NOMO-1 (cell line): Measurements from ENCODE around the gene G6PC3.
"Not testable (repeated sequence)": the region's sequence is repeated elsewhere in the genome, so short reads cannot be mapped to it uniquely, and the experiment has no call there.

Experiments
- DNase-seq, 2 experiments: peaks; one replicate each; lab custom pipeline; 2025; ENCODE audit not compliant: unreplicated experiment in 2 of 2; lab: John Stamatoyannopoulos, UW

The G6PC3 gene

DNA sequence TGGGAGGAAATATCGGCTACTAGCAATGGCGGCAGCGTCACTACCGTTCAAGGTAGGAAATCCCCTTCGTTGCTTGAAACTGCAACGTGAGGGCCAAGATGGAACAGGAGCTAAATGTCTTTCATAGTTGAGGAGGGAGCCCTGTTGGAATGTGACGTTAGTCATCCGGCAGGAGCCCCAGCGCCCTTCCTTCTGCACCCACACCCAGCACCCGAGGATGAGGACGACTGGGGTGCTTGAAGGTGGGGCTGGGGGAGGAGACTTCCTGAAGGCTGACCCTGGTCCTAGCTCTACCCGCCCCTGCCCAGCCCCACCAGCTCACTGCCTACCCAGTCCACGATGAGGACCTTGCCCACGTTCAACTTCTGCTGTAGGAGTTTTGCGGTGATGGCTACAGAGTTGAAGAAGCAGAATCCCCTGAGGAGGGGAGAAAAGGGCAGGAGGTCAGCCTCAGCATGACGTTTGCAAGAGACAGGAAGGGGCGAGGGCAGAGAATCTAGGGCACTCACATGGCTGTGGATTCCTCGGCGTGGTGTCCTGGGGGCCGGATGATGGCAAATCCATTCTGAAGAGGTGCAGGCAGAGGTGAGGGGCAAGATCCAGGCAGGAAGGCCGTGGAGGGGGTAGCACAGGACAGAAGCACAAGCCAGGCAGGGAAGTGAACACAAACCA lies 11.9 kb downstream of the G6PC3 start:
- DNase-seq = no peak

DNA sequence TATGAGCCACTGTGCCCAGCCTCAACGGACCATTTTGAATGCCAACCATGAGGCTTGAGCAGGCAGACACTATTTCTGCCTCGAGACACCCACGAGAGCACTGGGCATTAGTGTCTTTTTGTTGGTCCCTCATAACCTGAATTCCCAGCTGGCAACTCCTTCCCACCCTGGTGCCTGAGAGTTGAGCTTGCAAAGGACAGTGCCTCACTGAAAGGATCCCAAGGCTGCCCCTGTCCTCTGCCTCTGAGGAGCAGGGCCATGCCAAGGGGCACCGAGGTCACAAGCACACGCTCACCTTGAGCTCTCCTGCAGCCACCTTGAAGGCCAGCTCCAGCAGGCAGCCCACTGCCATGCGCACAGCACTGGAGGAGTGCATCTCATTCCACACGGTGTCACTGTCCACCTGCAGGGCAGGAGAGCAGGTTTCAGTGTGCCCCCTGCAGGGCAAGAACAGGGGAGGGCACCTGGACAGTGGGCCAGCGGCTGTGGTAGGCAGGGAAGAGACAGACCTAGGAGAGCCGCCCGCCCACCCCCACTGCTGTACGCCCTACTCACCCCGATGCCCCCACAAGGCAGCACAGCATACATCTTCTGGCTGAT lies 12.8 kb downstream of the G6PC3 start:
- no peak for DNase-seq

DNA sequence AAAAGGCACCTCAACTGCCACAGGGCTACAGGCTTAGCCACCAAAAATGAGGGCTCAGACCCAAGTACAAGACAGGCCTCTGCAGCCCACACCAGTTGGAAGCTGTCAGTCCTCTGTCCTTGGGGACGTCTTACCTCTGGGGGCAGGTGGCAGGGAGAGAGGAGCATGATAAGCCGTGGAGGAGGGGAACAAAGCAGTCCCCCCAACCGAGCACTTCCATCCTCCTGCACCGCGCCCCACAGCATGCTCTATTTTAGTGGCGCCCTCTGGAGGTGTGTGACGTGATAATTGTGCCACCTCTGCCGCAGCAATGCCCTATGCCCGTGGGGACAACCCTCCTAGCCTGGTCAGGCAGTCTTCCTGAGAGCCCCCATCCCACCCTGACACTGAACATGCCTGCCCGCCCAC lies 13.6 kb downstream of the G6PC3 start:
- peak in 1 of 2 experiments; percentile 7 for DNase-seq

DNA sequence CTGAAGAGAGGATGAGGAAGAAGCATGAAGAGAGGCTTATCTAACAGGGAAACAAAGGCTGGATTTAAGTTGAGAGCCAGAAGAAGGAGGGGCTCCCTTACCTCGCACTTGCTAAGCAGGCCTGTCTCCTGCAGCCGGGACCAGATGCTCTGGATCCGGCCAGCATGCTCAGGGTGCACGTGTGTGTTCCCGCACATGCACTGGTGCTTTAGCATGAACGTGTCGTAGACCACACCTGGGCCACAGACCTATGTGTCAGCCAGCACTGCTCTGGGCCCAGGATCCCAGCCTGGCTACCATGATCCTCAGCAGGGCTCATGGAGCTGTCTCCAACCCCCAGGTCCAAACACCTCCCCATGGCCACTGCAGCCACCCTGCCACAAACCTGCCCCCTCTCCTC lies 14.4 kb downstream of the G6PC3 start:
- no peak for DNase-seq

DNA sequence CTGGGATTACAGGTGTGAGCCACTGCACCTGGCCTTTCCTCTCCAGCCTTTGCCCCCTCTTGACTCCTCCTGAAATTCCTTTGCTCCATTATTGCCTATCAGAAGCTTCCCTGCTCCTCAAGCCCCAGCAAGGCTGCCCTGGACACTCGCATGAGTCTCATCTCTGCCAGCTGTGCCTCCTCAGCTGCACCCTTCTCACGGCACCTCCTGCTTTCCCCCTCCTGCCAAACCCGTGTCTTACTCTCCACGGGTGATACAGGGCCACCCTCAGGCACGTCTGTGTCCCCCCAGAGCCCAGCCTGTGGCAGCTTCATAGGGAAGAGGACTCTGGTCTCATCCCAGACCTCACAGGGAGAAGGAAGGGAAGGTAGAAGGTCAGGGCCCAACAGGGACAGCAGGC lies 15.4 kb downstream of the G6PC3 start:
- no peak for DNase-seq

DNA sequence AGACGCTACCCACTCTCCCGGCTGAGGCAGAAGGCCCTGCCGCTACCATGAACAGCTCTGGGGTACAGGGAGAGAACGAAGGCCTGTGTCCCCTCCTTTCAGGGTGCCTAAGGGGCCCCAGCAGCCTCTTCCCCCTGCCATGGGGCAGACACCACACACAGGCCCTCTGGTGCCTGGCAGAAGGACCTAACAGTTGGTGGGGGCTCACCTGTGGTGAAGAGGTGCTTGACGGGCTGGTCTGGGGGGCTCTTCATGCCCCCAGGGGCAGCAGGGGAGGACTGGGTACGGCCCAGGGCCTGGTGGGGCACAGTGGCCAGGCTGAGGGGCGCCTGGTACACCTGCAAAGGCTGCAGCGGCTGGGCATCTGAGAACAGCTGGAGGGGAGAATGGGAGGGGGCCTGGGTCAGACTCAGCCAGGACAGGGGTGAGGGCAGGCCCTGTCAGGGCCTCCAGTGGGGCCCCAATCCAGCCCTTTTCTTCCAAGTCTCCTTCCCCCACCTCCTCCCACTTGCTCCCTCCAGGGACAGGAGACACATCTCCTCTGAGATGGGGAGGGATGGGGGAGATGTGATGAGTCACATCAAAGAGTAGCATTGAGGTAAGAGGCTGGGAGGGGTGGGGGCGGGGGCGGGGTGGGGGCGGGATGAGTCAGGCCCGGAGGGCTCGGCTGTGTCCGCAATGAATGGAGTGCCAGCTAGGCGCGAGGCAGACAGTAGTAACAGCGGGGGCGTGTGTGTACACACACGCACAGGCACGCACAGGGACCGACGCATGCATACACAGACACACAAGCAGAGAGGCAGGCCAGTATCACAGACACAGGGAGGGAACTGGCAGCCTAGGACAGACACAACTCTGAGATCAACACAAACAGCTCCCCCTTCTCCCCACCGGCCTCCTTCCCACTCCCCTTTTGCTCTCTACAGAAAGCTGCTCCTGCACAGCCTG lies 16.1 kb downstream of the G6PC3 start:
- no peak for DNase-seq

DNA sequence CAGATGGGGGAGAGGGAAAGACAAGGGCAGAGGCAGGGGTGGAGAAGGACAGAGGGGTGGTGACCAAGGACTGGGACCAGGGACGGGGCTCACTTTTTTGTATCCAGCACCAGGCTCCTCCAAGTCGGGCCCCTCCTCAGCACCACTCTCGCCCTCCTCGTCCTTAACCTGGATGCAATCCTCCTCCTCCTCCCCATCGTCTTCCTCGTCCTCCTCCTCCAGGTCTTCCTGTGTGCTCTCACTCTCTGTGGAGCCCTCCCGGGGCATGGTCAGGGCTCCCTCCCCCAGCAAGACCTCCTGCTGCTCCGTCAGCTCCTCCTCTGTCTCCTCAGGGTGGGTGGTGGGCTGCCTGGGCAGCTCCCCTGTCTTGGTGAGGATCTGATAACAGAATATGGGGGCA lies 16.8 kb downstream of the G6PC3 start:
- no peak for DNase-seq

DNA sequence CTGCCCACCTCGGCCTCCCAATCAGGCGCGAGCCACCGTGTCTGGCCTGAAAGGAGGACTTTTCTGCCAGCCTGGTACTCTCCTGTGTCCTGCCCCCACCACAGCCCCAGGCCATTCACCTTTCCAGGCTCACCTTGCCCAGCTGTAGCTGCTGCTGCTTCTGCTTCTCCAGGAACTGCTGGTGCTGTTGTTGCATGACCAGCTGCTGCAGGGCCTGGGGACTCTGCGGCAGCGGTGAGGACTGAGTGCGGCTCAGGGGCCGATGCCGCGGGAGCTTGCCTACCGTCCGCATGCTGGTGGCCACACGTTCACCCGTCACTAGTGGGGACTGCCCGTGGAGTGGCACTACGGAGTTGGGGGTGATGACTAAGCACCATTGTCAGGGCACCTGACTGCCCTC lies 17.7 kb downstream of the G6PC3 start:
- no peak for DNase-seq

DNA sequence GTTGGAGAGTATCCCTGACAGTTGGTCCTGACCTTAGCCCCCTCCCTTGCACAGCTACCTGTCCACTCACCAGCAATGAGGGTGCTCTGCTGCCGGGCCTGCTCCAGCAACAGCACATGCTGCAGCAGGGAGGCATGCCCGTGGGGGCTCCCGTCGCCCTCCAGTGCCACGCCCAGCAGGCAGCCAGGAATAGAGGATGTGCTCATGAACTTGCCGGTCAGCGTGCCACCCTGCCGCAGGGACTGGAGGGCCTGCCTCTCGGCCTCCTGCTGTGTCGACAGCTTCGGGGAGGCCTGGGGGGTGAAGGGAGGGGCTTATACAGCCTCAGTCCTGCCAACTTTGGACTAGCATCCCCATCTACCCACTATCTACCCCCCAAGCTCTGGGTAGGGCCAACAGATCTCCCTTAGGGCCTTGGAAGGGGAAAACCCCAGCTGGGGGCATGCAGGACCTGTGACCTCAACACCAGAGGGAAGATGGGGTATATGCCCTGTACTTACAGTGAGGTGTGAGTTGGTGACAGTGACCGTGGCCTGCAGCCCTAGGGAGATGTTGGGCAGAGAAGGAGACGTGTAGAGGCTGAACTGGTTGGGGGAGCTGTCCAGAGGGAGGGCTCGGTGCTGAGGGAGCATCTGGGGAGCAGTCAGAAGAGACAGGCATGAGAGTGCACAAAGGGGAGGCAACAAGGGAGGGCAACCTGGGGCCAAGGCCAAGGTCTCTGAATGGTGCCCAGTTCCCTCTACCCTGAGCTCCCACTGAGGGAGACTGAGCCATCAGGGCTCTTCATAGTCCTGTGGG lies 20.9 kb downstream of the G6PC3 start:
- DNase-seq = no peak

DNA sequence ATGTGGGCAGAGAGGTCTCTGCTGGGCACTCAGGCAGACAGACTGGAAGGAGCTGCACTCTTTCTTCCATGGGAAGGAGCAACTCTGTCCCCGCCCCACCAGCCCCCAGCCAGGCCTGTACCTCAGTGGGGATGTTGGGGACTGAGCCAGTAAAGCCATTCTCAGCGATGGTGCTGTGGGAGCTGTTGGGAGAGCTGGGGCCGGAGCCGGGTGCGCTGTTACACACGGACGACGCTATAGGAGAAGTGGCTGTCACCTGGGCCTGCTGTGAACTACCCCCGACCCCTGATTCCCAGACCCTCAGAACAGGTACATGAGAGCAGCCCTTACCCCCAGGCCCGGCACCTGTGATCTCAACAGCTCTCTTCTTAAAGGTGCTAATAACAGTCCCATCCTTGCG lies 21.5 kb downstream of the G6PC3 start:
- DNase-seq = no peak

DNA sequence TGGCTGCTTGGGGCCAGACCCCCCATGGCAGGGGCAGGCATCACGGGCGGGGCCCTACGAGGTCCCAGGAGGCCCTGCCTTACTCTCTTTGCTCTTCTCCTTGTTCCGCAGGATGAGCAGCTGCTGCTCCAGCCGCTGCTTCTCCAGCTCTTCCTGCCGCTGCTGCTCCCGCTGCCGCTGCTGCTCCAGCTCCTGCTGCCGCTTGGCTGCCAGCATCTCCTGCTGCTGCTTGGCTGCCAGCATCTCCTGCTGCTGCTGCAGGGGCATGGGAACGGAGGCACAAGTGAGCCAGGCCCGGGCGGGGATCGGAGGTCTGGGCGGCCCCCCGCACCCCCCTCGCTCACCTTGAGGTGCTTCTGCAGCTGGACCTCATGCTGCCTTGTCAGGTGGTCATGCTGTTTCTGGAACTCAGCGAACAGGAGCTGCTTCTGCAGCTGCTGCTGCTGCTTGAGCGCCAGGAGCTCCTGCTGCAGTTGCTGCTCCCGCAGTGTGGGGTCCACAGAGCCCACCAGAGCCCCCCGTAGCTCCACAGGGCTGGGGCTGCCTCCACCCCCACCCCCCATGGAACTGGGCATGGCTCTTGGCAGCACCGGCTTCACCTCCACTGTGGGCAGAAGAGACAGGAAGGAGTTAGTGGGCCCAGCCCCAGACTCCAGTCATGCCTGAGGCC lies 22.8 kb downstream of the G6PC3 start:
- DNase-seq = no peak

DNA sequence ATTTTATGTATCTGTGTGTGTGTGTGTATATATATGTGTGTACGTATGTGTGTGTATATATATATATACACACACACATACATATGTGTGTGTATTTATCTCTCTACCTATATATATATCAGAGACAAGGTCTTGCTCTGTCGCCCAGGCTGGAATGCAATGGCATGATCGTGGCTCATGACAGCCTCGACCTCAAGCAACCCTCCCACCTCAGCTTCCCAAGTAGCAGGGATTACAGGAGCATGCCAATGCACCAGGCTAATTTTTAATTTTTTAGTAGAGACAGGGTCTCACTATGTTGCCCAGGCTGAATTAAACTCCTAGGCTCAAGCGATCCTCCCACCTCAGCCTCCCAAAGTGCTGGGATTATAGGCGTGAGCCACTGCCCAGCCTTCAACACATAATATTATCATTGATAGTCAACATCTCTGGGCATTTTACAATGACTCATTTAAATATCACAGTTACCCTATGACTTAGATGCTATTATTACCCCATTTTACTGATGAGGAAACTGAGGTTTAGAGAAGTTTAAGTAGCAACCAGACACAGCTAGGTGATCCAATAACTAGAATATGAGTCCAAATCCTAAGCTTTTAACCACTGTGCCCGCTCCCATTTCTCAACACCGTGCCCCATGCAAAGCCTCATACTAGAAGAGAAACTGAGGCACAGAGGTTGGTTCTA lies 24.3 kb downstream of the G6PC3 start:
- no peak for DNase-seq

DNA sequence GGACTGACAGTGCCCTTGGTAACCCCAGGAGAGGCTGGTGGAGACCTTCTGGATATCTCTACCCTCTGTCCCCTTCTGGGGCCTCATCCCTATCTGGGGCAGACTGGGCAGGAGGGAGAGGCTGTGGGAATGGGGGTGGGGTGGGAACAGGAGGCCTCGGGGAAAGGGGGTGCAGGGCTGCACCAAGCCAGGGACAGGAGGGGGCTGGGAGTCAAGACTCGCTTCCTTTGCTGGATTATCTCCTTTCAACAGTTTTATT lies 24.8 kb downstream of the G6PC3 start:
- no peak for DNase-seq

DNA sequence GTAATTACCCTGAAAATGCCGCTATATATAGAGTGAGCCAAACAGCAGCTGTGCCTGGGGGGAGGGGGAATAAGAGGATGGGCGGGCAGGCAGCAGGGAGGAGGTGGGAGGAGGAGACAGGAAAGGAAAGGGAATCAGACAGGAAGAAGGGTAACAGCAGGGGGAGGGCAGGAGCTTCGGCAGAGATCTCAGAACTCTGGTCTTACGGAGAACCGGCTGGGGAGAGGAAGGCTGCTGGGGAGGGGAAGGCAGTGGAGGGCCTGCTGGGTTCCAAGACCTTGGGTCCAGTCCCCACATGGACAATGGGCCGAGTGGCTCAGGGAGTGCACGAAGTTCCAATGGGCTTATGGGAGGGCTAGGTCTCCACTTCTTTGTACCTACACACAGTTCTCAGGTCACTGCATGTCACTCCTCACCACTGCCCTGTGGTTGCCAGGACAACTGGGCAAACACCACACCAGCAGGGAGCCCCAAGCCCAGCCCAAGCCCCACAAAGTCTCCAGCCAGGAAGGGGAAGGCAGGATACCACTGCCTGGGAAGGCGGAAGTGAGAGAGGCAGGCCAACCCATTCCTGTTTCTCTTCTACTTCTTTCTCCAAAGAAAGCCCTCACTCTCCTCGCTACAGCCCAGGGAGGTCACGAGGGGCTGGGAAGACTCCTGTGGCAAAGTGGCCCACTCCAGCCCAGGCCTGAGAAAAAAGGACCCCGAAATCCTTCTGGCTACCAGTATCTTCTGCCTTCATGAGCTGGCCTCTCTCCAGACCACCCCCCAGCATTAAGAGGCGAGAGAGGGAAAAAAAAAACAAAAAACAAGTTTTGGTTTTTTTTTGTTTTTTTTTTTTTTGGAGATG lies 25.3 kb downstream of the G6PC3 start:
- DNase-seq = peak; percentile 51 to 56

DNA sequence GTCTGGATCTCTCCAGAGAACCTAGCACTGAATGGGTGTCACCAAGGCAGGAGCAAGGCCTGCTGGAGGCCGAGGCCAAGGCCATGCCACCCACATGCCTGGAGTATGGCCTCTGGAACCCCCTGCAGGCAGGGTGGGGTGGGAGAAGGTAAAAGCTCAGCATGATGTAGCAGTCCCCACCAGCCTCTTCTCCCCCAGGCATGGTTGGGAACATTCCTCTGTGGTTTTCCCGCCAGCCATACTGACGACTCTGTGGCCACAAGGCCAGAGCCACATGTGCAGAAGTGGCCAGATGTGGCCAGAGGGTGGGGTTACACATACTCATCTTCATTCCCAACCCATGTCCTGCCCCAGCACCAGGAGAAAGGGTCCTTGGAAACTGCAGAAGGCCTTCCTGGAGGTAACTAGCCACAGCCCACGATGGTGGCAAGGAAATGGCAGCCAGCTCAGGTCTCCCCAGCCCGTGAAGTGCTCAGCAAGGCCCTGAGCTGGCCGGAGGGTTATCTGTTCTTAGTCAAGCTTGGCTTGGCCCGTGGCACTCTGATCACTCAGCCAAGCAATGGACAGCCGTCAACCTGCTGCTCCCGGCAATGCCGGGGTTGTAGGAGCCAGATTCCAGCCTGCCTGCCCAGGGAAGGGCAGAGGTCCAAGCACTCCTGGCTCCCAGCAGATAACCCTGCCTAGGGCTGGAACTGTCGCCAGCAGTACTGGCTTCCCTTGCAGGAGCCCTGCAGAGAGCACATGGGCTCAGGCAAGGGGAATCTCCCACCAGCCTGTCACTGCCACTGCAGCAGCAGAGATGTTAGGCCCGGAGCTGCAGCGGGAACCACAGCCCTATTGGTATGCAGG lies 26.8 kb downstream of the G6PC3 start:
- no peak for DNase-seq

DNA sequence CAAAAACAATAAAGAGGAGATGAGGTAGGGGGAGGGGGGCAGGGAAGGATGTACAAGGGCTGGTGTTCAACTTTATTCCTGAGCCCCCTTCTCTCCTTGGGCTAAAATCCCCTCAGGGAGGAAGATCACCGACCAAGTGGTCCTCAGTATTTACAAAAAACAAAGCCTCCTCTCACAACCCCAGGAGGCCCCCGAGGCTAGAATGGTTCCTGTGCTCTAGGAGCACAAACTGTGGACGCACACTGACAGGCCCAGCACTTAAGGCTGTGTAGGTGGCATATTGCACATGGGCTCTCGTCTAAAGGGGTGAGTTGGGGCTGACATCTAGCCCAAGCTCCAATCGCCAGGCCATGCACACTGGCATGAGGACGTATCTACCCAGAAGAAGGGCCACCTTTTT lies 31.3 kb downstream of the G6PC3 start:
- DNase-seq = not testable (repeated sequence)

DNA sequence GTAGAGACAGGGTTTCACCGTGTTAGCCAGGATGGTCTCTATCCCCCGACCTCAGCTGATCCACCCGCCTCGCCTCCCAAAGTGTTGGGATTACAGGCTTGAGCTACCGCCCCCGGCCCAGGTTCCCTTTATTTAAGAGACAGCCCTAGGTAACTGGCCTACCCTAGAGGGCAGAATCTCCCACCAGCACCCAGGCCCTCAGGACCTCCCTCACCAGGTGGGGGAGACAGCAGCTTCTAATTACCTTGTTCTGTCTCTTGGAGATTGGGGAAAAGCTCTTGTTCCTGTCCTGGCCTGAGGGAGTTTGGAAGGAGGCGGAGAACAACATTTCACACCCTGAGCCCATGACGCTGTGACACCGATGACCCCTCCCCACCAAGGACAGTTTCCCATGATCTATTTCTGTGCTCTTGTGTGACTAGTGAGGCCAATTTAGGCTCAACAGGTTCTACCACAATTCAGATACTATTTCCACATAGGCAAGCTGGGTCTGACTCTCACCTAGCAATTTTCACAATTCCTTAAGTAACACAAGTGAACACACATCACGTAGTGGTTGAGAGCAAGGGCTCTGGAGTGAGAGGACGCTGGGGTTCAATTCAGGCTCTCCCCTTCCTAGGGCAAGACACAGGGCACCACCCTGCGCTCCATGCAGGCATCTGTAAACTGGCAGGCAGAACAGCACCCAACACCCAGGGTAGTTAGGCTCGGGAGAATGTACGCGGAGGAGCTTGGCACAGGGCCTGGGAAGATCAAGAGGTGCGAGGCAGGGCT lies 32.5 kb downstream of the G6PC3 start:
- no peak for DNase-seq

DNA sequence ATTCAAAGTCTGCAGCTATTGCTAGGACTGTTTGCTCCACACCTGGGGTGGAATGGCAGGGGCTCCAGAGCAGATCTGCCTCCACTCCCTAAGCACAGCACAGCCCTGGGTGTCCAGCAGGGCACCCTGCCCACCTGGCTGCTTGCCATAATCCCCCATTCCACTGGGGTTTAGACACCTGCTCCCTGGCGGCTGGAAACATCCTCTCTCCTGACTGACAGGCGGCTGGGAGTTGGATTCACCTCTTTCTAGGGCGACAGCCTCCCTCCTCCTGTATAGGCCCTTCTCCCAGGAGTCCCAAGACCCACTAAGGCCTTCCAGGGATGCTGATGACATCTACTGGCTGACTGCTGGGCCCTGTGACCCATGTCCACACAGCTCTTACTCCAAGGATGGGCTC lies 34.9 kb downstream of the G6PC3 start:
- DNase-seq = no peak
